IMR-90 (cell line): ENCODE data around the gene C2orf80. TPM values are rescaled to one million over a fixed set of nuclear protein-coding genes. Genes with fewer than 3 reads are reported as not detected.
"Not testable (repeated sequence)": the region's sequence is repeated elsewhere in the genome, so short reads cannot be mapped to it uniquely, and the experiment has no call there.

Source experiments
- ATAC-seq: fragments of 200-7000 bp; cut with Tn5 transposase; 2 replicates; pipeline ENCODE4 v1.9.1; 2020; ENCODE audit warnings: low read depth, mild to moderate bottlenecking, moderate library complexity
- BruUV-seq: library from RNA; stranded (reverse); fragments of 400-500 nt; replicated peaks from 2 replicates; lab custom pipeline; 2021; lab: Mats Ljungman, UMichigan
- CTCF ChIA-PET: fragments of 300-600 bp; formaldehyde crosslinking; extraction: SDS; loops from one replicate; lab custom pipeline; 2021; ENCODE audit warnings: antibody characterized with exemption; lab: Yijun Ruan, JAX
- POLR2A ChIA-PET: fragments of 300-600 bp; sonication (Branson Sonifier 250); formaldehyde crosslinking; loops from one replicate; lab custom pipeline; 2022; ENCODE audit warnings: antibody characterized with exemption; ENCODE audit not compliant: unreplicated experiment; lab: Charles Lee
- DNase-seq: peaks from one replicate; pipeline ENCODE4 v3.0.0; 2013
- H2AFZ ChIP-seq: replicated peaks from 2 replicates; pipeline ENCODE3; 2013; ENCODE audit warnings: low read length, mild to moderate bottlenecking; ENCODE audit not compliant: poor library complexity
- H2AK5ac ChIP-seq: 2 replicates; pipeline ENCODE4 v1.6.1; 2013; ENCODE audit warnings: low read depth, low read length, inconsistent platforms
- H2AK9ac ChIP-seq: replicated peaks from 2 replicates; pipeline ENCODE3; 2013; ENCODE audit warnings: mild to moderate bottlenecking, low read depth, low read length, moderate library complexity; ENCODE audit not compliant: poor library complexity
- H2BK120ac ChIP-seq: 2 replicates; pipeline ENCODE4 v1.6.1; 2013; ENCODE audit warnings: low read depth, low read length, inconsistent platforms
- H2BK15ac ChIP-seq: 3 replicates; pipeline ENCODE4 v1.6.1; 2013; ENCODE audit warnings: low read depth, low read length, inconsistent platforms
- H2BK20ac ChIP-seq: 2 replicates; pipeline ENCODE4 v1.6.1; 2013; ENCODE audit warnings: low read depth, mild to moderate bottlenecking, inconsistent platforms, low read length, moderate library complexity
- H2BK5ac ChIP-seq: 2 replicates; pipeline ENCODE4 v1.6.1; 2013; ENCODE audit warnings: mild to moderate bottlenecking, low read depth, low read length, inconsistent platforms; ENCODE audit not compliant: poor library complexity, severe bottlenecking
- H3K14ac ChIP-seq: replicated peaks from 2 replicates; pipeline ENCODE4 v1.6.1; 2013; ENCODE audit warnings: low read depth, low read length, inconsistent platforms
- H3K18ac ChIP-seq: 2 replicates; pipeline ENCODE4 v1.6.1; 2013; ENCODE audit warnings: low read depth, low read length, control low read depth
- H3K23ac ChIP-seq: 2 replicates; pipeline ENCODE4 v1.6.1; 2013; ENCODE audit warnings: low read depth, low read length, inconsistent platforms
- H3K27ac ChIP-seq: 2 replicates; pipeline ENCODE4 v1.5.1; 2013; ENCODE audit warnings: mild to moderate bottlenecking, control low read depth, low read length; ENCODE audit not compliant: insufficient read depth
- H3K27me3 ChIP-seq: 2 replicates; pipeline ENCODE4 v1.6.1; 2013; ENCODE audit warnings: low read length; ENCODE audit not compliant: control insufficient read depth, insufficient read depth
- H3K36me3 ChIP-seq: 2 replicates; pipeline ENCODE4 v1.6.1; 2013; ENCODE audit warnings: low read length, mixed read lengths; ENCODE audit not compliant: control insufficient read depth, insufficient read depth
- H3K4ac ChIP-seq: 2 replicates; pipeline ENCODE4 v1.6.1; 2013; ENCODE audit warnings: low read depth, low read length, inconsistent platforms
- H3K4me1 ChIP-seq: 2 replicates; pipeline ENCODE4 v1.6.1; 2013; ENCODE audit warnings: low read length, mixed read lengths; ENCODE audit not compliant: control insufficient read depth, insufficient read depth
- H3K4me2 ChIP-seq: 2 replicates; pipeline ENCODE4 v1.6.1; 2013; ENCODE audit warnings: low read depth, mild to moderate bottlenecking, control low read depth, low read length, moderate library complexity
- H3K4me3 ChIP-seq: 2 replicates; pipeline ENCODE4 v1.5.1; 2013; ENCODE audit warnings: low read depth, mild to moderate bottlenecking, control low read depth, low read length, moderate library complexity; ENCODE audit not compliant: insufficient read depth
- H3K56ac ChIP-seq: 2 replicates; pipeline ENCODE4 v1.6.1; 2013; ENCODE audit warnings: low read length, inconsistent platforms; ENCODE audit not compliant: insufficient read depth; ENCODE audit errors: extremely low read depth
- H3K79me1 ChIP-seq, 2 experiments: 2 replicates each; pipeline ENCODE4 v1.6.1; 2013; ENCODE audit warnings: low read length in 2 of 2, inconsistent platforms in 1 of 2, low read depth in 1 of 2
- H3K9ac ChIP-seq: 2 replicates; pipeline ENCODE4 v1.6.1; 2013; ENCODE audit warnings: low read depth, low read length, control low read depth
- H3K9me1 ChIP-seq: 2 replicates; pipeline ENCODE4 v1.6.1; 2013; ENCODE audit warnings: low read length, inconsistent platforms; ENCODE audit not compliant: insufficient read depth
- H3K9me3 ChIP-seq: 2 replicates; pipeline ENCODE4 v1.6.1; 2013; ENCODE audit warnings: low read length; ENCODE audit not compliant: control insufficient read depth, insufficient read depth
- H4K20me1 ChIP-seq: 2 replicates; pipeline ENCODE4 v1.6.1; 2013; ENCODE audit warnings: low read length, inconsistent platforms; ENCODE audit not compliant: insufficient read depth
- H4K5ac ChIP-seq: 2 replicates; pipeline ENCODE4 v1.6.1; 2013; ENCODE audit warnings: mild to moderate bottlenecking, low read depth, low read length, control low read depth
- H4K8ac ChIP-seq, 2 experiments: 2 replicates each; pipeline ENCODE4 v1.6.1; 2013; ENCODE audit warnings: low read depth in 2 of 2, low read length in 2 of 2, control low read depth in 1 of 2, inconsistent platforms in 1 of 2
- H4K91ac ChIP-seq: 2 replicates; pipeline ENCODE4 v1.6.1; 2013; ENCODE audit warnings: low read depth, low read length, inconsistent platforms; ENCODE audit not compliant: insufficient read depth
- WGBS, 2 experiments: methylation state at CpG; one replicate each; pipeline versions ENCODE4 v1.1.5 to v1.1.7; 2013; ENCODE audit warnings: missing lambda C conversion rate in 2 of 2; ENCODE audit not compliant: insufficient read length in 1 of 2; ENCODE audit errors: extremely low coverage in 2 of 2; 5-methylcytosine and 5-hydroxymethylcytosine counted together
- dilution Hi-C: fragments of 300-500 bp; cut with HindIII; formaldehyde crosslinking; loops from one replicate; pipeline ENCODE4 v1.14.3; 2018; ENCODE audit warnings: low sequenced_read_pairs; ENCODE audit not compliant: unreplicated experiment
- in situ Hi-C: fragments of 300-500 bp; cut with MboI; formaldehyde crosslinking; loops from 3 replicates; pipeline ENCODE4 v1.14.3; 2019; ENCODE audit warnings: low sequenced_read_pairs, inconsistent platforms, mixed read lengths
- intact Hi-C: fragments of 100-400 bp; cut with micrococcal nuclease; formaldehyde crosslinking; loops from 2 replicates; pipeline ENCODE4 v1.10.0; 2022
- polyA plus RNA-seq, 3 experiments: library from polyadenylated mRNA; depleted of rRNA; stranded (reverse); fragments of >200 nt; gene quantifications; 2 replicates each; pipeline ENCODE4 v1.2.3, GENCODE V29; 2012; ENCODE audit warnings: low replicate concordance in 1 of 3
- total RNA-seq: library from RNA; depleted of rRNA; stranded (reverse); fragments of >200 nt; gene quantifications from 2 replicates; pipeline ENCODE4 v1.2.3, GENCODE V29; 2012

The C2orf80 gene
- total and polyA plus RNA-seq, 2 of the 4 experiments (the other 2 are of a cell fraction), result not detected

GRCh38 chr2:208221873-208222272 is 32.0 kb upstream of the C2orf80 start:
- DNase-seq, H3K79me1 ChIP-seq, H3K56ac ChIP-seq, H4K5ac ChIP-seq, H3K9me1 ChIP-seq, ATAC-seq, H2AFZ ChIP-seq, H3K4me1 ChIP-seq, POLR2A ChIA-PET, in situ Hi-C loops, H3K23ac ChIP-seq, H3K4ac ChIP-seq, H3K18ac ChIP-seq, H3K36me3 ChIP-seq, H2BK20ac ChIP-seq, H2AK9ac ChIP-seq, H4K8ac ChIP-seq, H3K9me3 ChIP-seq, H3K4me2 ChIP-seq, H2BK15ac ChIP-seq, H3K27me3 ChIP-seq, intact Hi-C loops, dilution Hi-C loops, H4K20me1 ChIP-seq, H3K9ac ChIP-seq, H3K14ac ChIP-seq, H3K4me3 ChIP-seq, H4K91ac ChIP-seq, CTCF ChIA-PET, H2BK120ac ChIP-seq, H2AK5ac ChIP-seq, BruUV-seq, H3K27ac ChIP-seq, H2BK5ac ChIP-seq: not testable (repeated sequence)
- no CpG with 5 or more reads among the region's 3 CpGs for WGBS, 2 experiments
